Mesothelial cell of epicardium (in vitro differentiated cells): ENCODE data around the gene GALNTL6. TPM values are rescaled to one million over a fixed set of nuclear protein-coding genes. Genes with fewer than 3 reads are reported as not detected.

ENCODE experiments used
- DNase-seq, 2 experiments: peaks; one replicate each; pipeline ENCODE4 v3.0.0; 2021; ENCODE audit warnings: low spot score in 2 of 2; ENCODE audit not compliant: unreplicated experiment in 2 of 2
- H3K27ac Mint-ChIP-seq: 2 replicates; pipeline ENCODE4 v1.8.0; 2021; ENCODE audit warnings: mixed read lengths
- H3K27me3 Mint-ChIP-seq: 2 replicates; pipeline ENCODE4 v1.8.0; 2021; ENCODE audit warnings: low read depth, mixed read lengths
- H3K36me3 Mint-ChIP-seq: 2 replicates; pipeline ENCODE4 v1.8.0; 2021; ENCODE audit warnings: mixed read lengths
- H3K4me1 Mint-ChIP-seq: 2 replicates; pipeline ENCODE4 v1.8.0; 2021; ENCODE audit warnings: mixed read lengths
- H3K4me3 Mint-ChIP-seq: 2 replicates; pipeline ENCODE4 v1.8.0; 2021; ENCODE audit warnings: mild to moderate bottlenecking, moderate library complexity, mixed read lengths
- H3K9me3 Mint-ChIP-seq: 2 replicates; pipeline ENCODE4 v1.8.0; 2021; ENCODE audit warnings: mixed read lengths
- CTCF ChIP-seq: fragments of 200-600 bp; sonication (generic); IDR thresholded peaks from one replicate; pipeline ENCODE4 v1.5.0; 2021; ENCODE audit warnings: antibody characterized with exemption; ENCODE audit not compliant: unreplicated experiment
- total RNA-seq: library from RNA; stranded (reverse); gene quantifications from 3 replicates; pipeline ENCODE4 v1.2.1, GENCODE V29; 2021

GALNTL6 gene
- total RNA-seq, 1 donor from 2014 or later, result 1.3 TPM

- H3K9me3 Mint-ChIP-seq, result peaks cover 9% of the 10 kb centered on the region
- H3K4me1 Mint-ChIP-seq, result no peaks in the 10 kb centered on the region
- TF ChIP-seq CTCF, result no peak
- no peaks in the 10 kb centered on the region for H3K27me3 Mint-ChIP-seq
- no peaks in the 10 kb centered on the region for H3K36me3 Mint-ChIP-seq
- no peak for DNase-seq
- no peak overlapping the region for H3K27ac Mint-ChIP-seq
- no peak overlapping the region for H3K4me3 Mint-ChIP-seq
Observed at GRCh38 chr4:172243551-172243950, 430.3 kb downstream of the GALNTL6 start.

- H3K4me3 Mint-ChIP-seq, result no peak overlapping the region
- H3K36me3 Mint-ChIP-seq, result no peaks in the 10 kb centered on the region
- H3K9me3 Mint-ChIP-seq, result peaks cover 6% of the 10 kb centered on the region
- no peak overlapping the region for H3K27ac Mint-ChIP-seq
- no peak for TF ChIP-seq CTCF
- H3K27me3 Mint-ChIP-seq, result no peaks in the 10 kb centered on the region
- no peak for DNase-seq
- H3K4me1 Mint-ChIP-seq, result no peaks in the 10 kb centered on the region
Observed at GRCh38 chr4:172245516-172245915, 432.3 kb downstream of the GALNTL6 start.

DNA sequence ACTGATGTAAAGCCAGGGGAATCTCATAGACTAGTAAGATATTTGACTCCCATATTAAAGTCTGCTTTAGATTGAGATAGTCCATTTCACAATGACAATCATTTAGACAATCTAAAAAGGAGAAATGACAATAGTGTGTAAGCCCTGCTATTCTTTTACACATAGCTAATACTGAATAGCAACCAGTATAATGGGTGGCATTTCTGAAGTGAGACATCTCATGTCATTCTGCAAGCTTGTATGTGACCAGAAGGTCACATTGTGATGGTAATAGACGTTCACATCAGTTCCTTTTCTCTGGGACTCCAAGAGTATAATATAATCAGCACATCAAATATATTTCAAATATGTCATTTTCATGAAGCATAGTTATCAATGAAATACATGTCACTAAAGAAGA, 440.2 kb downstream of the GALNTL6 start:
- Mint-ChIP-seq H3K9me3 (peaks cover 7% of the 10 kb centered on the region), H3K4me1 (peaks cover 4% of the 10 kb centered on the region), H3K27me3 (peaks cover 4% of the 10 kb centered on the region), H3K4me3 (no peak overlapping the region), H3K27ac (no peak overlapping the region), H3K36me3 (no peaks in the 10 kb centered on the region)
- no peak for TF ChIP-seq CTCF
- DNase-seq, result no peak

- DNase-seq, result no peak
- no peak for TF ChIP-seq CTCF
- no peak overlapping the region for H3K27ac Mint-ChIP-seq
- H3K9me3 Mint-ChIP-seq, result peaks cover 17% of the 10 kb centered on the region
- H3K4me1 Mint-ChIP-seq, result peaks cover 4% of the 10 kb centered on the region
- H3K27me3 Mint-ChIP-seq, result peaks cover 2% of the 10 kb centered on the region
- no peaks in the 10 kb centered on the region for H3K36me3 Mint-ChIP-seq
- H3K4me3 Mint-ChIP-seq, result no peak overlapping the region
Observed at GRCh38 chr4:172256820-172257219, 443.6 kb downstream of the GALNTL6 start.

GRCh38 chr4:172270397-172270796, 457.2 kb downstream of the GALNTL6 start:
- no peaks in the 10 kb centered on the region for H3K36me3 Mint-ChIP-seq
- no peak for DNase-seq
- peaks cover 37% of the 10 kb centered on the region for H3K4me1 Mint-ChIP-seq
- H3K9me3 Mint-ChIP-seq, result no peaks in the 10 kb centered on the region
- H3K27me3 Mint-ChIP-seq, result no peaks in the 10 kb centered on the region
- TF ChIP-seq CTCF, result no peak
- no peak overlapping the region for H3K27ac Mint-ChIP-seq
- H3K4me3 Mint-ChIP-seq, result no peak overlapping the region

GRCh38 chr4:172287117-172287516, 473.9 kb downstream of the GALNTL6 start:
- H3K36me3 Mint-ChIP-seq, result no peaks in the 10 kb centered on the region
- no peaks in the 10 kb centered on the region for H3K9me3 Mint-ChIP-seq
- no peak overlapping the region for H3K27ac Mint-ChIP-seq
- no peak overlapping the region for H3K4me3 Mint-ChIP-seq
- peaks cover 6% of the 10 kb centered on the region for H3K4me1 Mint-ChIP-seq
- no peaks in the 10 kb centered on the region for H3K27me3 Mint-ChIP-seq
- TF ChIP-seq CTCF, result no peak
- DNase-seq, result no peak
